ENCODE measurements around the gene NXNL1.

- TF ChIP-seq POLR2A (IDR thresholded peaks at IDR 0.05): no peak
- no peak for TF ChIP-seq POLR2AphosphoS5 (IDR thresholded peaks at IDR 0.05)
- TF ChIP-seq, protein P1, sequence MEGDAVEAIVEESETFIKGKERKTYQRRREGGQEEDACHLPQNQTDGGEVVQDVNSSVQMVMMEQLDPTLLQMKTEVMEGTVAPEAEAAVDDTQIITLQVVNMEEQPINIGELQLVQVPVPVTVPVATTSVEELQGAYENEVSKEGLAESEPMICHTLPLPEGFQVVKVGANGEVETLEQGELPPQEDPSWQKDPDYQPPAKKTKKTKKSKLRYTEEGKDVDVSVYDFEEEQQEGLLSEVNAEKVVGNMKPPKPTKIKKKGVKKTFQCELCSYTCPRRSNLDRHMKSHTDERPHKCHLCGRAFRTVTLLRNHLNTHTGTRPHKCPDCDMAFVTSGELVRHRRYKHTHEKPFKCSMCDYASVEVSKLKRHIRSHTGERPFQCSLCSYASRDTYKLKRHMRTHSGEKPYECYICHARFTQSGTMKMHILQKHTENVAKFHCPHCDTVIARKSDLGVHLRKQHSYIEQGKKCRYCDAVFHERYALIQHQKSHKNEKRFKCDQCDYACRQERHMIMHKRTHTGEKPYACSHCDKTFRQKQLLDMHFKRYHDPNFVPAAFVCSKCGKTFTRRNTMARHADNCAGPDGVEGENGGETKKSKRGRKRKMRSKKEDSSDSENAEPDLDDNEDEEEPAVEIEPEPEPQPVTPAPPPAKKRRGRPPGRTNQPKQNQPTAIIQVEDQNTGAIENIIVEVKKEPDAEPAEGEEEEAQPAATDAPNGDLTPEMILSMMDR (IDR thresholded peaks at IDR 0.05): no peak
Observed at GRCh38 chr19:17436874-17437267, 23.9 kb downstream of the NXNL1 start.
